GM12878 (cell line): ENCODE measurements around the gene NPM1.
"Not testable (repeated sequence)": the region's sequence is repeated elsewhere in the genome, so short reads cannot be mapped to it uniquely, and the experiment has no call there.

Source experiments
- ATF7 ChIP-seq: fragments of 450-650 bp; IDR thresholded peaks from 2 replicates; pipeline ENCODE4 v1.6.1; 2016; ENCODE audit warnings: low read depth, mild to moderate bottlenecking
- ZBTB40 ChIP-seq: fragments of 450-650 bp; IDR thresholded peaks from 2 replicates; pipeline ENCODE4 v1.6.1; 2016; ENCODE audit warnings: mild to moderate bottlenecking, moderate library complexity, borderline replicate concordance
- TF ChIP-seq, protein P1 (sequence below): fragments of 450-650 bp; IDR thresholded peaks from 2 replicates; pipeline ENCODE4 v1.6.1; 2016; ENCODE audit warnings: mild to moderate bottlenecking

GRCh38 chr5:171413993-171414392 is 26.3 kb downstream of the NPM1 start:
- TF ChIP-seq, protein P1, sequence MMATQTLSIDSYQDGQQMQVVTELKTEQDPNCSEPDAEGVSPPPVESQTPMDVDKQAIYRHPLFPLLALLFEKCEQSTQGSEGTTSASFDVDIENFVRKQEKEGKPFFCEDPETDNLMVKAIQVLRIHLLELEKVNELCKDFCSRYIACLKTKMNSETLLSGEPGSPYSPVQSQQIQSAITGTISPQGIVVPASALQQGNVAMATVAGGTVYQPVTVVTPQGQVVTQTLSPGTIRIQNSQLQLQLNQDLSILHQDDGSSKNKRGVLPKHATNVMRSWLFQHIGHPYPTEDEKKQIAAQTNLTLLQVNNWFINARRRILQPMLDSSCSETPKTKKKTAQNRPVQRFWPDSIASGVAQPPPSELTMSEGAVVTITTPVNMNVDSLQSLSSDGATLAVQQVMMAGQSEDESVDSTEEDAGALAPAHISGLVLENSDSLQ: not testable (repeated sequence)
- TF ChIP-seq ZBTB40, ATF7: not testable (repeated sequence)
